Measurements from ENCODE around the gene TEAD2. TPM values are rescaled to one million over a fixed set of nuclear protein-coding genes. Genes with fewer than 3 reads are reported as not detected.
A peak's percentile ranks its signal among the peaks of the same experiment; 100 is the strongest.

The TEAD2 gene
- total RNA-seq, 1 experiment from 2014 or later: 106 TPM

DNA sequence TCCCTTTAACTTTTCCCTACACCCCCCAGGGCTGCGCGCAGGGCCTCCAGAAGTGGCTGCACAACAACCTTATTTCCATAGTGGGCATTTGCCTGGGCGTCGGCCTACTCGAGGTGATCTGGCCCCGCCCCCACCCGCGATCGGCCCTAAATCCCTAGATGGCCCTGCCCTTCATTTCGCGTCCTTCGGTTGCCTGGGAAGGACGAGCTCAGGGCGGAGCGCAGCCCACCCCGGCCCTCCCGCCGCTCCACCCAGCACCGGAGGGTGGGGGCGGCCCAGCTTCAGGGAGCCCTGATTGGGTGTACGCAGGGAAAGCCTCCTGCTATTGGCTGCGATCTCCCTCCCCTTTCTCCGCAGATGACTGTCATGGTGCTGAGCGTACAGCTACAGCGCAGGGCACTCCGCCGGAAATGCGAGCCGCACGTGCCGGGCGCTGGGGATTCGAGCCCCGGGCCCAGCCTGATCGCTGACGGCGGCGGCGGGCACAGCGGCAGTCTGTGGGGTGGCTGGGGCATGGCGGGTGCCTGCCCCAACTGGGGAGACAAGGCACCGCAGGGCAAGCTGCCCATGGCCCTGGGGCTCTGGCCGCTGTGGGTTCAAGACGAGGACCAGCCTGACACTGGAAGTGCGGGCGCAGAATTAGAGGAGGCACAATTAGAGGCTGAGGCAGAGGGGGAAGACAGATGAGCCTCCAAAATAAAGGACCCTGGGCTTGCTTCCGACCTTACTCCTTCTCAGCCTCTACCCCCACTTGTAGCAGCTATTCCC, 22.7 kb downstream of the TEAD2 start (continued):
- TF ChIP-seq IRF2 (CRISPR knock-in tag; IDR thresholded peaks at IDR 0.05; ENCODE audit: borderline replicate concordance, low read depth): no peak
- peak; percentile 89 for TF ChIP-seq CREM (CRISPR knock-in tag; IDR thresholded peaks at IDR 0.05)
- TF ChIP-seq ELF4 (CRISPR knock-in tag; IDR thresholded peaks at IDR 0.05; ENCODE audit: low read depth): peak; percentile 78; the same call in 1 of the 2 replicates
- TF ChIP-seq, protein P1, sequence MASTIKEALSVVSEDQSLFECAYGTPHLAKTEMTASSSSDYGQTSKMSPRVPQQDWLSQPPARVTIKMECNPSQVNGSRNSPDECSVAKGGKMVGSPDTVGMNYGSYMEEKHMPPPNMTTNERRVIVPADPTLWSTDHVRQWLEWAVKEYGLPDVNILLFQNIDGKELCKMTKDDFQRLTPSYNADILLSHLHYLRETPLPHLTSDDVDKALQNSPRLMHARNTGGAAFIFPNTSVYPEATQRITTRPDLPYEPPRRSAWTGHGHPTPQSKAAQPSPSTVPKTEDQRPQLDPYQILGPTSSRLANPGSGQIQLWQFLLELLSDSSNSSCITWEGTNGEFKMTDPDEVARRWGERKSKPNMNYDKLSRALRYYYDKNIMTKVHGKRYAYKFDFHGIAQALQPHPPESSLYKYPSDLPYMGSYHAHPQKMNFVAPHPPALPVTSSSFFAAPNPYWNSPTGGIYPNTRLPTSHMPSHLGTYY (CRISPR knock-in tag; IDR thresholded peaks at IDR 0.05): no peak
- TF ChIP-seq SMAD3 (CRISPR knock-in tag; IDR thresholded peaks at IDR 0.05; ENCODE audit: borderline replicate concordance): peak; percentile 91
- peak; percentile 37; the same call in 1 of the 2 replicates for TF ChIP-seq GTF2I (CRISPR knock-in tag; conservative IDR thresholded peaks at IDR 0.05)
- TF ChIP-seq SMAD4 (CRISPR knock-in tag; IDR thresholded peaks at IDR 0.05): peak; percentile 94
- TF ChIP-seq OVOL2 (CRISPR knock-in tag; IDR thresholded peaks at IDR 0.05; ENCODE audit: borderline replicate concordance): no peak
- TF ChIP-seq, protein P2, sequence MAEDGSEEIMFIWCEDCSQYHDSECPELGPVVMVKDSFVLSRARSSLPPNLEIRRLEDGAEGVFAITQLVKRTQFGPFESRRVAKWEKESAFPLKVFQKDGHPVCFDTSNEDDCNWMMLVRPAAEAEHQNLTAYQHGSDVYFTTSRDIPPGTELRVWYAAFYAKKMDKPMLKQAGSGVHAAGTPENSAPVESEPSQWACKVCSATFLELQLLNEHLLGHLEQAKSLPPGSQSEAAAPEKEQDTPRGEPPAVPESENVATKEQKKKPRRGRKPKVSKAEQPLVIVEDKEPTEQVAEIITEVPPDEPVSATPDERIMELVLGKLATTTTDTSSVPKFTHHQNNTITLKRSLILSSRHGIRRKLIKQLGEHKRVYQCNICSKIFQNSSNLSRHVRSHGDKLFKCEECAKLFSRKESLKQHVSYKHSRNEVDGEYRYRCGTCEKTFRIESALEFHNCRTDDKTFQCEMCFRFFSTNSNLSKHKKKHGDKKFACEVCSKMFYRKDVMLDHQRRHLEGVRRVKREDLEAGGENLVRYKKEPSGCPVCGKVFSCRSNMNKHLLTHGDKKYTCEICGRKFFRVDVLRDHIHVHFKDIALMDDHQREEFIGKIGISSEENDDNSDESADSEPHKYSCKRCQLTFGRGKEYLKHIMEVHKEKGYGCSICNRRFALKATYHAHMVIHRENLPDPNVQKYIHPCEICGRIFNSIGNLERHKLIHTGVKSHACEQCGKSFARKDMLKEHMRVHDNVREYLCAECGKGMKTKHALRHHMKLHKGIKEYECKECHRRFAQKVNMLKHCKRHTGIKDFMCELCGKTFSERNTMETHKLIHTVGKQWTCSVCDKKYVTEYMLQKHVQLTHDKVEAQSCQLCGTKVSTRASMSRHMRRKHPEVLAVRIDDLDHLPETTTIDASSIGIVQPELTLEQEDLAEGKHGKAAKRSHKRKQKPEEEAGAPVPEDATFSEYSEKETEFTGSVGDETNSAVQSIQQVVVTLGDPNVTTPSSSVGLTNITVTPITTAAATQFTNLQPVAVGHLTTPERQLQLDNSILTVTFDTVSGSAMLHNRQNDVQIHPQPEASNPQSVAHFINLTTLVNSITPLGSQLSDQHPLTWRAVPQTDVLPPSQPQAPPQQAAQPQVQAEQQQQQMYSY (CRISPR knock-in tag; IDR thresholded peaks at IDR 0.05): 0 out of 2 replicates have a peak, but pooled peaks have one; percentile 35
- TF ChIP-seq TEAD1 (CRISPR knock-in tag; IDR thresholded peaks at IDR 0.05): peak; percentile 97
- TF ChIP-seq, protein P3, sequence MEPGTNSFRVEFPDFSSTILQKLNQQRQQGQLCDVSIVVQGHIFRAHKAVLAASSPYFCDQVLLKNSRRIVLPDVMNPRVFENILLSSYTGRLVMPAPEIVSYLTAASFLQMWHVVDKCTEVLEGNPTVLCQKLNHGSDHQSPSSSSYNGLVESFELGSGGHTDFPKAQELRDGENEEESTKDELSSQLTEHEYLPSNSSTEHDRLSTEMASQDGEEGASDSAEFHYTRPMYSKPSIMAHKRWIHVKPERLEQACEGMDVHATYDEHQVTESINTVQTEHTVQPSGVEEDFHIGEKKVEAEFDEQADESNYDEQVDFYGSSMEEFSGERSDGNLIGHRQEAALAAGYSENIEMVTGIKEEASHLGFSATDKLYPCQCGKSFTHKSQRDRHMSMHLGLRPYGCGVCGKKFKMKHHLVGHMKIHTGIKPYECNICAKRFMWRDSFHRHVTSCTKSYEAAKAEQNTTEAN (CRISPR knock-in tag; IDR thresholded peaks at IDR 0.05): peak; percentile 91; the same call in 1 of the 2 replicates
- no peak for TF ChIP-seq GABPB1 (CRISPR knock-in tag; IDR thresholded peaks at IDR 0.05)
- TF ChIP-seq, protein P4, sequence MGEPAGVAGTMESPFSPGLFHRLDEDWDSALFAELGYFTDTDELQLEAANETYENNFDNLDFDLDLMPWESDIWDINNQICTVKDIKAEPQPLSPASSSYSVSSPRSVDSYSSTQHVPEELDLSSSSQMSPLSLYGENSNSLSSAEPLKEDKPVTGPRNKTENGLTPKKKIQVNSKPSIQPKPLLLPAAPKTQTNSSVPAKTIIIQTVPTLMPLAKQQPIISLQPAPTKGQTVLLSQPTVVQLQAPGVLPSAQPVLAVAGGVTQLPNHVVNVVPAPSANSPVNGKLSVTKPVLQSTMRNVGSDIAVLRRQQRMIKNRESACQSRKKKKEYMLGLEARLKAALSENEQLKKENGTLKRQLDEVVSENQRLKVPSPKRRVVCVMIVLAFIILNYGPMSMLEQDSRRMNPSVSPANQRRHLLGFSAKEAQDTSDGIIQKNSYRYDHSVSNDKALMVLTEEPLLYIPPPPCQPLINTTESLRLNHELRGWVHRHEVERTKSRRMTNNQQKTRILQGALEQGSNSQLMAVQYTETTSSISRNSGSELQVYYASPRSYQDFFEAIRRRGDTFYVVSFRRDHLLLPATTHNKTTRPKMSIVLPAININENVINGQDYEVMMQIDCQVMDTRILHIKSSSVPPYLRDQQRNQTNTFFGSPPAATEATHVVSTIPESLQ (CRISPR knock-in tag; IDR thresholded peaks at IDR 0.05): 0 out of 2 replicates have a peak, but pooled peaks have one; percentile 32
- no peak for TF ChIP-seq ZNF423 (CRISPR knock-in tag; IDR thresholded peaks at IDR 0.05)
- no peak for TF ChIP-seq SOX15 (CRISPR knock-in tag; IDR thresholded peaks at IDR 0.05)
- TF ChIP-seq ZNF232 (CRISPR knock-in tag; IDR thresholded peaks at IDR 0.05): peak; percentile 95
- TF ChIP-seq, protein P5, sequence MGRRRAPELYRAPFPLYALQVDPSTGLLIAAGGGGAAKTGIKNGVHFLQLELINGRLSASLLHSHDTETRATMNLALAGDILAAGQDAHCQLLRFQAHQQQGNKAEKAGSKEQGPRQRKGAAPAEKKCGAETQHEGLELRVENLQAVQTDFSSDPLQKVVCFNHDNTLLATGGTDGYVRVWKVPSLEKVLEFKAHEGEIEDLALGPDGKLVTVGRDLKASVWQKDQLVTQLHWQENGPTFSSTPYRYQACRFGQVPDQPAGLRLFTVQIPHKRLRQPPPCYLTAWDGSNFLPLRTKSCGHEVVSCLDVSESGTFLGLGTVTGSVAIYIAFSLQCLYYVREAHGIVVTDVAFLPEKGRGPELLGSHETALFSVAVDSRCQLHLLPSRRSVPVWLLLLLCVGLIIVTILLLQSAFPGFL (CRISPR knock-in tag; IDR thresholded peaks at IDR 0.05; ENCODE audit: borderline replicate concordance): no peak; the same call in 1 of the 2 replicates
- TF ChIP-seq RORB (CRISPR knock-in tag; IDR thresholded peaks at IDR 0.05): no peak
- TF ChIP-seq, protein P6, sequence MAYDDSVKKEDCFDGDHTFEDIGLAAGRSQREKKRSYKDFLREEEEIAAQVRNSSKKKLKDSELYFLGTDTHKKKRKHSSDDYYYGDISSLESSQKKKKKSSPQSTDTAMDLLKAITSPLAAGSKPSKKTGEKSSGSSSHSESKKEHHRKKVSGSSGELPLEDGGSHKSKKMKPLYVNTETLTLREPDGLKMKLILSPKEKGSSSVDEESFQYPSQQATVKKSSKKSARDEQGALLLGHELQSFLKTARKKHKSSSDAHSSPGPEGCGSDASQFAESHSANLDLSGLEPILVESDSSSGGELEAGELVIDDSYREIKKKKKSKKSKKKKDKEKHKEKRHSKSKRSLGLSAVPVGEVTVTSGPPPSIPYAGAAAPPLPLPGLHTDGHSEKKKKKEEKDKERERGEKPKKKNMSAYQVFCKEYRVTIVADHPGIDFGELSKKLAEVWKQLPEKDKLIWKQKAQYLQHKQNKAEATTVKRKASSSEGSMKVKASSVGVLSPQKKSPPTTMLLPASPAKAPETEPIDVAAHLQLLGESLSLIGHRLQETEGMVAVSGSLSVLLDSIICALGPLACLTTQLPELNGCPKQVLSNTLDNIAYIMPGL (CRISPR knock-in tag; IDR thresholded peaks at IDR 0.05): peak; percentile 75
- peak; percentile 89 for TF ChIP-seq SP1 (CRISPR knock-in tag; conservative IDR thresholded peaks at IDR 0.05)
- TF ChIP-seq, protein P7, sequence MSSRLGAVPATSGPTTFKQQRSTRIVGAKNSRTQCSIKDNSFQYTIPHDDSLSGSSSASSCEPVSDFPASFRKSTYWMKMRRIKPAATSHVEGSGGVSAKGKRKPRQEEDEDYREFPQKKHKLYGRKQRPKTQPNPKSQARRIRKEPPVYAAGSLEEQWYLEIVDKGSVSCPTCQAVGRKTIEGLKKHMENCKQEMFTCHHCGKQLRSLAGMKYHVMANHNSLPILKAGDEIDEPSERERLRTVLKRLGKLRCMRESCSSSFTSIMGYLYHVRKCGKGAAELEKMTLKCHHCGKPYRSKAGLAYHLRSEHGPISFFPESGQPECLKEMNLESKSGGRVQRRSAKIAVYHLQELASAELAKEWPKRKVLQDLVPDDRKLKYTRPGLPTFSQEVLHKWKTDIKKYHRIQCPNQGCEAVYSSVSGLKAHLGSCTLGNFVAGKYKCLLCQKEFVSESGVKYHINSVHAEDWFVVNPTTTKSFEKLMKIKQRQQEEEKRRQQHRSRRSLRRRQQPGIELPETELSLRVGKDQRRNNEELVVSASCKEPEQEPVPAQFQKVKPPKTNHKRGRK (CRISPR knock-in tag; IDR thresholded peaks at IDR 0.05; ENCODE audit: borderline replicate concordance): no peak
- peak; percentile 53; the same call in 1 of the 2 replicates for TF ChIP-seq KAT7 (CRISPR knock-in tag; IDR thresholded peaks at IDR 0.05; ENCODE audit: borderline replicate concordance)
- TF ChIP-seq ZNF263 (CRISPR knock-in tag; IDR thresholded peaks at IDR 0.05; ENCODE audit: low read depth): no peak

Measured in WTC11 (cell line).